HEK293T (cell line): Measurements from ENCODE around the gene SPTA1.

ENCODE experiments used
- CTCF ChIA-PET: fragments of 350-600 bp; formaldehyde crosslinking; extraction: SDS; loops from one replicate; lab custom pipeline; 2021; ENCODE audit warnings: antibody characterized with exemption, inconsistent platforms; lab: Yijun Ruan, JAX
- POLR2A ChIA-PET: fragments of 350-600 bp; formaldehyde crosslinking; extraction: SDS; loops from one replicate; lab custom pipeline; 2020; ENCODE audit warnings: antibody characterized with exemption, inconsistent platforms; lab: Yijun Ruan, JAX
- DNase-seq: peaks from one replicate; pipeline ENCODE4 v3.0.0; 2012; ENCODE audit warnings: mixed read lengths; ENCODE audit errors: extremely low spot score
- ARNT ChIP-seq: fragments of 450-650 bp; IDR thresholded peaks from 2 replicates; pipeline ENCODE4 v1.6.1; 2017; ENCODE audit warnings: mild to moderate bottlenecking
- BHLHE40 ChIP-seq: fragments of 450-650 bp; IDR thresholded peaks from 2 replicates; pipeline ENCODE4 v1.6.1; 2016; ENCODE audit warnings: mild to moderate bottlenecking, moderate library complexity, borderline replicate concordance
- CTBP1 ChIP-seq: fragments of 450-650 bp; IDR thresholded peaks from 2 replicates; pipeline ENCODE4 v1.6.1; 2016; ENCODE audit warnings: borderline replicate concordance
- ELF4 ChIP-seq: fragments of 450-650 bp; IDR thresholded peaks from 2 replicates; pipeline ENCODE4 v1.6.1; 2017; ENCODE audit warnings: antibody characterized with exemption
- FOXA1 ChIP-seq: fragments of 450-650 bp; IDR thresholded peaks from 2 replicates; pipeline ENCODE4 v1.6.1; 2016; ENCODE audit warnings: mild to moderate bottlenecking
- FOXK2 ChIP-seq: fragments of 450-650 bp; IDR thresholded peaks from 2 replicates; pipeline ENCODE4 v1.6.1; 2016; ENCODE audit warnings: mild to moderate bottlenecking
- FOXM1 ChIP-seq: fragments of 450-650 bp; IDR thresholded peaks from 2 replicates; pipeline ENCODE4 v1.6.1; 2017; ENCODE audit warnings: mild to moderate bottlenecking, borderline replicate concordance
- HDGF ChIP-seq: fragments of 450-650 bp; IDR thresholded peaks from 2 replicates; pipeline ENCODE4 v1.6.1; 2017; ENCODE audit warnings: antibody characterized with exemption, borderline replicate concordance
- L3MBTL2 ChIP-seq: fragments of 450-650 bp; conservative IDR thresholded peaks from 2 replicates; pipeline ENCODE4 v1.6.1; 2016; ENCODE audit warnings: mild to moderate bottlenecking
- LEF1 ChIP-seq: fragments of 450-650 bp; IDR thresholded peaks from 2 replicates; pipeline ENCODE4 v1.6.1; 2017; ENCODE audit warnings: mild to moderate bottlenecking, borderline replicate concordance
- NFRKB ChIP-seq: fragments of 450-650 bp; IDR thresholded peaks from 2 replicates; pipeline ENCODE4 v1.6.1; 2016; ENCODE audit warnings: mild to moderate bottlenecking, moderate library complexity
- PKNOX1 ChIP-seq: fragments of 450-650 bp; IDR thresholded peaks from 2 replicates; pipeline ENCODE4 v1.6.1; 2016
- SP1 ChIP-seq: fragments of 450-650 bp; IDR thresholded peaks from 2 replicates; pipeline ENCODE4 v1.6.1; 2017
- SUZ12 ChIP-seq: fragments of 450-650 bp; IDR thresholded peaks from 2 replicates; pipeline ENCODE4 v1.6.1; 2016; ENCODE audit warnings: mild to moderate bottlenecking
- TARDBP ChIP-seq: fragments of 450-650 bp; IDR thresholded peaks from 2 replicates; pipeline ENCODE4 v1.6.1; 2016
- ZNF384 ChIP-seq: fragments of 450-650 bp; IDR thresholded peaks from 2 replicates; pipeline ENCODE4 v1.6.1; 2016

SPTA1 gene

DNA sequence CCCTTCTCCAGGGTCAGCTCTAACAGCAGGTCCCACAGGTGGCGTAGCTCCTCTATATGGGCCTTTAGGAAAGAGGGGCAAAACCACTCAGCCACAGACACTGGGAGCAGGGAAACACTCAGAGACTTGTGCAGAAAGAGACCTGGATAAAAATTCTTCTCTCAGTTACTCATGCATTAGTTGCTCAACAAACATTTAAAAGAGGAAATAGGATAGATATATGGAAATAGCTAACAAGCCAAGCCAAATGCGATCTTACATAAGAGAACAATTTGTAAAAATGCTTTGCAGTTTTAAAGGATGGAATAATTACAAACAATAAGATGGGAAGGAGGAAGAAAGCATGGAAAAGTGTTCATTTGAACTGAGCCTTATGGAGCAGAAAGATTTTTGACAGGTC, 4.9 kb downstream of the SPTA1 start:
- no peak for DNase-seq

GRCh38 chr1:158679289-158679688, 7.2 kb downstream of the SPTA1 start:
- ChIA-PET POLR2A (no interaction called here), CTCF (no interaction called here)
- TF ChIP-seq FOXM1: no peak
- TF ChIP-seq ZNF384: no peak
- no peak for TF ChIP-seq TARDBP
- no peak for TF ChIP-seq FOXA1
- no peak for TF ChIP-seq HDGF
- TF ChIP-seq LEF1: no peak
- TF ChIP-seq ELF4: no peak
- TF ChIP-seq SUZ12: no peak
- no peak for TF ChIP-seq BHLHE40
- TF ChIP-seq CTBP1: no peak
- no peak for TF ChIP-seq L3MBTL2
- TF ChIP-seq FOXK2: no peak
- TF ChIP-seq PKNOX1: no peak
- no peak for TF ChIP-seq NFRKB
- TF ChIP-seq SP1: no peak
- TF ChIP-seq ARNT: no peak
- no peak for DNase-seq

More for the DNA sequence above, 4.9 kb downstream of the SPTA1 start:
- POLR2A ChIA-PET: no interaction called here
- TF ChIP-seq ELF4 (no peak), ZNF384 (no peak), ARNT (no peak), FOXK2 (no peak), CTBP1 (no peak), BHLHE40 (no peak), FOXM1 (no peak), HDGF (no peak), SUZ12 (no peak), LEF1 (no peak)
- CTCF ChIA-PET: no interaction called here

- ChIA-PET POLR2A (no interaction called here), CTCF (no interaction called here)
- no peak for DNase-seq
- TF ChIP-seq SUZ12 (no peak), SP1 (no peak), L3MBTL2 (no peak), BHLHE40 (no peak), PKNOX1 (no peak), LEF1 (no peak), FOXM1 (no peak), ZNF384 (no peak), FOXK2 (no peak), ELF4 (no peak), NFRKB (no peak), CTBP1 (no peak), TARDBP (no peak), ARNT (no peak), HDGF (no peak)
These were observed 10.8 kb downstream of the SPTA1 start for GRCh38 chr1:158675563-158676323.

DNA sequence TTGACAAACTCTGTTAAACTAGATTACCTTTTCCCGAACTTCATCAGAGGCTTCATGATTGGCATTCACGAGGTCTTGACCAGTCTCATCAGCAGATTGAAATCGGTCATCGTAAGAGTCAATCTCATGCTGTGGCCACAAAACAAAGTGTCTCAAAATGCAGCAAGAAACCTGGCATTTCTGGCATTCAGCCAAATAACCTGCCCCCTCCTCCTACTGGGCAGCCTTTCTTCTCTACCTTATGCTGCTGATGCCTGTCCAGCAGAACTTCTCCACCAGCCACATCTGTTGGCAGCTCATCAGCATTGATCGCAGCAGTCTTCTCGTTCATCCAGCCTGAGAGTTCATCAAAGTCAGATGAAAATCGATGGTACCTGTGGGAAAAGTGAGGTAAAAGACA, 12.2 kb downstream of the SPTA1 start:
- TF ChIP-seq TARDBP (no peak), BHLHE40 (no peak), SUZ12 (no peak), CTBP1 (no peak), ZNF384 (no peak), LEF1 (no peak), PKNOX1 (no peak)
- POLR2A ChIA-PET: no interaction called here
- CTCF ChIA-PET: no interaction called here
- no peak for DNase-seq

- TF ChIP-seq LEF1 (no peak), L3MBTL2 (no peak), FOXK2 (no peak), BHLHE40 (no peak), ZNF384 (no peak)
- POLR2A ChIA-PET: no interaction called here
- CTCF ChIA-PET: no interaction called here
- DNase-seq: no peak
These were observed 20.5 kb downstream of the SPTA1 start for GRCh38 chr1:158666037-158666436.

DNA sequence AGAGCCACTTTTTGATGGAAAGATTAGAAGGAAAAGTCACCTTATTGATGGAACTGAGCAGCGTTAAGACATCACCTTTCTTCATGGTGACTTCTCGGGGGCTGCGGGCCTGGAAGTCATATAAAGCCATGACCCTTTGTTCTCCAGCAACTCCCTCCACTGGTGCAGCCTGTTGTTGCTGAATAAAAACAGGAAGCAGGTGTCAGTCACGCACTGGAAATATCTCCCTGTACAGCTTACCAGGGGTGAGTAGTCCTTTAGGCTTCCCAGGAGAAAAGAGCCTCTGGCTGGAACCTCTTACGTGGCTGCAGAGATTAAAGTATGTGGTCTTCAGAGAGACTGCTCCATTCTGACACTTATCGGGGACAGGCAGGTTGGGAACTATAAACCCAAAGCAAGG, 31.9 kb downstream of the SPTA1 start:
- TF ChIP-seq ELF4 (no peak), LEF1 (no peak), ZNF384 (no peak), FOXK2 (no peak), ARNT (no peak), FOXM1 (no peak), PKNOX1 (no peak), SP1 (no peak), L3MBTL2 (no peak), HDGF (no peak), FOXA1 (no peak), BHLHE40 (no peak), TARDBP (no peak), CTBP1 (no peak), NFRKB (no peak), SUZ12 (no peak)
- ChIA-PET POLR2A (no interaction called here), CTCF (no interaction called here)
- no peak for DNase-seq
